Peyer's patch (tissue), 4 donors: ENCODE measurements around the gene ANKRD55. TPM values are rescaled to one million over a fixed set of nuclear protein-coding genes. Genes with fewer than 3 reads are reported as not detected.

Experiments used
- DNase-seq, 3 donors: peaks; one replicate each; pipeline ENCODE4 v3.0.0-alpha.2; 2017 to 2019
- H3K27ac ChIP-seq, 4 donors: fragments of 200-600 bp; sonication (generic); one replicate each; pipeline ENCODE4 v1.5.1; 2016 to 2019
- H3K27me3 ChIP-seq, 2 donors: fragments of 200-600 bp; sonication (generic); one replicate each; pipeline ENCODE4 v1.5.1; 2019
- H3K36me3 ChIP-seq, 3 donors: fragments of 200-600 bp; sonication (generic); one replicate each; pipeline ENCODE4 v1.5.1; 2016 to 2019
- H3K4me1 ChIP-seq, 4 donors: fragments of 200-600 bp; sonication (generic); one replicate each; pipeline ENCODE4 v1.5.1; 2016 to 2019
- H3K4me3 ChIP-seq, 4 donors: fragments of 200-600 bp; sonication (generic); 1 replicate in 3 of 4; 2 replicates in 1 of 4; pipeline ENCODE4 v1.5.1; 2016 to 2019; ENCODE audit warnings: mild to moderate bottlenecking in 1 of 4
- H3K9me3 ChIP-seq, 4 donors: fragments of 200-600 bp; sonication (generic); one replicate each; pipeline ENCODE4 v1.5.1; 2016 to 2019; ENCODE audit warnings: mild to moderate bottlenecking in 1 of 4
- POLR2A ChIP-seq, 2 donors: fragments of 450-650 bp; IDR thresholded peaks; one replicate each; pipeline ENCODE4 v1.5.1; 2017; ENCODE audit warnings: antibody characterized with exemption in 2 of 2, mild to moderate bottlenecking in 2 of 2, moderate library complexity in 2 of 2
- total RNA-seq, 4 donors: library from RNA; depleted of rRNA; stranded (reverse); fragments of >200 nt; gene quantifications; one replicate each; pipeline ENCODE4 v1.1.0, GENCODE V29; 2016
- TF ChIP-seq, protein P1 (sequence below), 6 experiments: fragments of 450-650 bp in 4 of 6; fragments of 200-600 bp in 2 of 6; sonication (generic) in 1 of 6; IDR thresholded peaks; one replicate each; pipeline ENCODE4 v1.5.1; 2017 to 2019; ENCODE audit warnings: antibody characterized with exemption in 6 of 6, mild to moderate bottlenecking in 3 of 6, moderate library complexity in 1 of 6

The ANKRD55 gene
- total RNA-seq, 4 donors from 2014 or later, result 0.80 to 8.3 TPM; not detected in 2

DNA sequence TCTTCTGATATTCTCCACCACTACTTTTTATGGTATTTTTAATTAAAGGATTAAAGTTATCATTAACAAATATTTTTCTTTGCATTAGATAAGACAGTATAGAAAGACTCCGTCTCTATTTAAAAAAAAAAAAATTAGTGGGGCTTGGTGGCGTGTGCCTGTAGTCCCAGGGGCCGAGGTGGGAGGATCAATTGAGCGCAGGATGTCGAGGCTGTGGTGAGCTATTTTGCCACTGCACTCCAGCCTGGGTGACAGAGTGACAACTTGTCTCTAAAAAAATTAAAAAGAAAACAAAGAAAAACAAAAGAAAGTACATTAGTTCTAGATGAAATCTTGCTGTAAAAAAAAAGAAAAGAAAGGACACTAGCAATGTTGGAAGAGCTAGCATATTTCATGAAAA is 141.0 kb downstream of the ANKRD55 start:
- Histone ChIP-seq H3K27me3 (no peaks in the 10 kb centered on the region), H3K36me3 (no peaks in the 10 kb centered on the region), H3K9me3 (no peaks in the 10 kb centered on the region), H3K4me3 (no peak overlapping the region), H3K4me1 (no peaks in the 10 kb centered on the region), H3K27ac (no peak overlapping the region)
- DNase-seq, result peak in 1 of 3 donors; percentile 28
- TF ChIP-seq, protein P1, sequence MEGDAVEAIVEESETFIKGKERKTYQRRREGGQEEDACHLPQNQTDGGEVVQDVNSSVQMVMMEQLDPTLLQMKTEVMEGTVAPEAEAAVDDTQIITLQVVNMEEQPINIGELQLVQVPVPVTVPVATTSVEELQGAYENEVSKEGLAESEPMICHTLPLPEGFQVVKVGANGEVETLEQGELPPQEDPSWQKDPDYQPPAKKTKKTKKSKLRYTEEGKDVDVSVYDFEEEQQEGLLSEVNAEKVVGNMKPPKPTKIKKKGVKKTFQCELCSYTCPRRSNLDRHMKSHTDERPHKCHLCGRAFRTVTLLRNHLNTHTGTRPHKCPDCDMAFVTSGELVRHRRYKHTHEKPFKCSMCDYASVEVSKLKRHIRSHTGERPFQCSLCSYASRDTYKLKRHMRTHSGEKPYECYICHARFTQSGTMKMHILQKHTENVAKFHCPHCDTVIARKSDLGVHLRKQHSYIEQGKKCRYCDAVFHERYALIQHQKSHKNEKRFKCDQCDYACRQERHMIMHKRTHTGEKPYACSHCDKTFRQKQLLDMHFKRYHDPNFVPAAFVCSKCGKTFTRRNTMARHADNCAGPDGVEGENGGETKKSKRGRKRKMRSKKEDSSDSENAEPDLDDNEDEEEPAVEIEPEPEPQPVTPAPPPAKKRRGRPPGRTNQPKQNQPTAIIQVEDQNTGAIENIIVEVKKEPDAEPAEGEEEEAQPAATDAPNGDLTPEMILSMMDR (IDR thresholded peaks at IDR 0.05), result no peak
- no peak for TF ChIP-seq POLR2A (IDR thresholded peaks at IDR 0.05)

- Histone ChIP-seq H3K27ac (no peak overlapping the region), H3K36me3 (no peaks in the 10 kb centered on the region), H3K9me3 (no peaks in the 10 kb centered on the region), H3K27me3 (no peaks in the 10 kb centered on the region), H3K4me3 (no peak overlapping the region), H3K4me1 (no peaks in the 10 kb centered on the region)
- TF ChIP-seq POLR2A (IDR thresholded peaks at IDR 0.05), result no peak
- TF ChIP-seq, protein P1 (IDR thresholded peaks at IDR 0.05), result no peak
- no peak for DNase-seq
Measured at GRCh38 chr5:56091664-56092063, 141.5 kb downstream of the ANKRD55 start.

GRCh38 chr5:56090793-56091460 is 142.2 kb downstream of the ANKRD55 start:
- Histone ChIP-seq H3K36me3 (no peaks in the 10 kb centered on the region), H3K27me3 (no peaks in the 10 kb centered on the region), H3K4me1 (no peaks in the 10 kb centered on the region), H3K27ac (no peak overlapping the region), H3K4me3 (no peak overlapping the region), H3K9me3 (no peaks in the 10 kb centered on the region)
- TF ChIP-seq, protein P1 (IDR thresholded peaks at IDR 0.05), result no peak
- TF ChIP-seq POLR2A (IDR thresholded peaks at IDR 0.05), result no peak
- no peak for DNase-seq

DNA sequence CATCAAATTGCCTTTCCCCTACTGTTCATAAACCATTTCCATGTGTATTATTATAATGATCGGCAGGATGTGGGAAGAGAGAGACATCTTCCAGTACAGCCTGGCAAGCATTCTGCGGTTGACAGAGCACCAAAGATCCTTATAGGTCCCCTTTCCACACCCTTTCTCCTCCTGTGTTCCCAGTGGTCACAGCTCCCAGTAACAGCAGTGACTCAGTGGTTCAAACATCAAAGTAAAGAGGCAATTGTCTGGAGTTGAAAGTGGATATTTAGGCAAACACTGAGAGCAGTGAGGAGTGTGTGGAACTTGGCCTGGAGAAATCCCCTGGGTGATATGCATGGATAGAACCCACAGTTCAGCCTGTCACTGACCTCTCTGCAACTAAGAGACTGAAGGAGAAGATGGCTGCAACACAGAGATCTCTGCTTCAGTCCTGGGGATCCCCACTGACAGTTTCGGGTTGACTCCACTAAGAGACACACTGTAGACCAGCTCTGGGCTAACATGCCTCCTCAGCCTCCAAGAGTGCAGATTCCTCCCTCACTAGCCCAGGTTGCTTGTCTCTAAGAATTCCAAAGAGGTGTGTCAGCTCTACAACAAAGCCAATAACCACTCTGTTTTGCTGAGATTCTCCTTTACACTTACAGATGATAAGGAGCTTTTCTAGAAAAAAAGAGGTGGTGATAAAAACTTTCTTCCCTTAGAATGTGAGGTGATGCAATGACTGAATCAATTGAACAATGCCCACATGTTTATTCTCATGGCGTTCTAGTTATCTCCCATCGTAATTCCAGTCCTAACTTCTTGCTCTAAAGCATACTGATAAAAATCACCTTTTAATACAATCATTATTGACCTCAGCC is 143.9 kb downstream of the ANKRD55 start:
- DNase-seq, result no peak
- H3K36me3 ChIP-seq, result no peaks in the 10 kb centered on the region
- no peaks in the 10 kb centered on the region for H3K27me3 ChIP-seq
- no peak overlapping the region for H3K4me3 ChIP-seq
- TF ChIP-seq POLR2A (IDR thresholded peaks at IDR 0.05), result no peak
- TF ChIP-seq, protein P1 (IDR thresholded peaks at IDR 0.05), result no peak
- H3K9me3 ChIP-seq, result no peaks in the 10 kb centered on the region
- H3K4me1 ChIP-seq, result no peaks in the 10 kb centered on the region
- H3K27ac ChIP-seq, result no peak overlapping the region

GRCh38 chr5:56088431-56088949 is 144.6 kb downstream of the ANKRD55 start:
- H3K27me3 ChIP-seq, result no peaks in the 10 kb centered on the region
- no peaks in the 10 kb centered on the region for H3K36me3 ChIP-seq
- H3K9me3 ChIP-seq, result no peaks in the 10 kb centered on the region
- DNase-seq, result no peak
- TF ChIP-seq, protein P1 (IDR thresholded peaks at IDR 0.05), result no peak
- no peak for TF ChIP-seq POLR2A (IDR thresholded peaks at IDR 0.05)
- H3K4me3 ChIP-seq, result no peak overlapping the region
- no peak overlapping the region for H3K27ac ChIP-seq
- no peaks in the 10 kb centered on the region for H3K4me1 ChIP-seq
